GM12865 (cell line): ENCODE results near the gene PRSS53.

ENCODE experiments used
- DNase-seq: peaks from one replicate; pipeline ENCODE4 v3.0.0; 2010; ENCODE audit warnings: low read depth
- H3K4me3 ChIP-seq: 2 replicates; pipeline ENCODE4 v1.5.1; 2011; ENCODE audit warnings: mild to moderate bottlenecking, low read depth, low read length, control low read depth
- TF ChIP-seq, protein P1 (sequence below): IDR thresholded peaks from 2 replicates; pipeline ENCODE4 v1.5.1; 2011; ENCODE audit warnings: low read length, control low read depth, low read depth, inconsistent platforms; ENCODE audit not compliant: insufficient read depth; ENCODE audit errors: missing control alignments

Gene PRSS53

DNA sequence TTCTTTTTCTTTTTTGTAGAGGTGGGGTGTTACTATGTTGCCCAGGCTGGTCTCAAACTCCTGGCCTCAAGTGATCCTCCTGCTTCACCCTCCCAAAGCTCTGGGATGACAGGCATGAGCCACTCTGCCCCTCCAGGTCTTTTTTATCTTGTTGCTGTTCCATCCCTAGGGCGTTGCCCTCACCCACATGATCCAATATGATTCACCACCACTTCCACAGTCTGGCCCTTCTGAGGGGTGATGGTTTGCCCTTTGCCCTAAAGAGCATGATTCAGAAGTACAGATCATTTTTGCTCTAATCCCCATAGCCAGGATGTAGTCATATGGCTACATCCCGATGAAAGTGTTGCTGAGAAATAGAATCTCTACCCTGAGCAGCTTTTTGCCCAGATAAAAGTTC is 36.6 kb downstream of the PRSS53 start:
- TF ChIP-seq, protein P1, sequence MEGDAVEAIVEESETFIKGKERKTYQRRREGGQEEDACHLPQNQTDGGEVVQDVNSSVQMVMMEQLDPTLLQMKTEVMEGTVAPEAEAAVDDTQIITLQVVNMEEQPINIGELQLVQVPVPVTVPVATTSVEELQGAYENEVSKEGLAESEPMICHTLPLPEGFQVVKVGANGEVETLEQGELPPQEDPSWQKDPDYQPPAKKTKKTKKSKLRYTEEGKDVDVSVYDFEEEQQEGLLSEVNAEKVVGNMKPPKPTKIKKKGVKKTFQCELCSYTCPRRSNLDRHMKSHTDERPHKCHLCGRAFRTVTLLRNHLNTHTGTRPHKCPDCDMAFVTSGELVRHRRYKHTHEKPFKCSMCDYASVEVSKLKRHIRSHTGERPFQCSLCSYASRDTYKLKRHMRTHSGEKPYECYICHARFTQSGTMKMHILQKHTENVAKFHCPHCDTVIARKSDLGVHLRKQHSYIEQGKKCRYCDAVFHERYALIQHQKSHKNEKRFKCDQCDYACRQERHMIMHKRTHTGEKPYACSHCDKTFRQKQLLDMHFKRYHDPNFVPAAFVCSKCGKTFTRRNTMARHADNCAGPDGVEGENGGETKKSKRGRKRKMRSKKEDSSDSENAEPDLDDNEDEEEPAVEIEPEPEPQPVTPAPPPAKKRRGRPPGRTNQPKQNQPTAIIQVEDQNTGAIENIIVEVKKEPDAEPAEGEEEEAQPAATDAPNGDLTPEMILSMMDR = no peak
- DNase-seq = no peak
- no peak overlapping the region for H3K4me3 ChIP-seq

DNA sequence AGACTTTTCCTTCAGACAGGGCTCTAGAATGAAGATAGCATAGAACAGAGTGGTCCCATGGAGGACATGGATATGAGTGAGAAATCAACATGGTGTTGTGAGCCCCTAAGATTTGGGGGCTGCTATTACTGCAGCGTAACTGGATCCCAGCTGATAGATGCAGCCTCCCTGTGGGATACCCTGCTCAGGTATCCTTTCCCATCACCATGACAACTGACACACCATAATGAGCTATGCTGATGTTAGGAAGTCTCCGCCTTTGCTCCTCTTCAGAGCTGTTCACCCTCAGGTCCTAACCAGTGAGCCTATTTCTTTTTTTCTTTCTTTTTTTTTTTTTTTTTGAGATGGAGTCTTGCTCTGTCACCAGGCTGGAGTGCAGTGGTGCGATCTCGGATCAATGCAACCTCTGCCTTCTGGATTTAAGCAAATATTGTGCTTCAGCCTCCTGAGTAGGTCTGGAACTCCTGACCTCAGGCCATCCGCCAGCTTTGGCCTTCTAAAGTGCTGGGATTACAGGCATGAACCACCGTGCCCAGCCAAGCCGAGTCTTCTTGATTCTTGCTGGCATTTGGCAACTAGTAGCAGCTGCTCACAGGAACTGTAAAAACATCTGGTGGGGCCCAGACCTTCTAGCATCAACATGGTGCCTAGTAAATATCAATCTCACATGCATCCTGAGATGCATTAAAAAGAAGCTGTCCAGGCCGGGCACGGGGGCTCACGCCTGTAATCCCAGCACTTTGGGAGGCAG is 38.3 kb downstream of the PRSS53 start:
- TF ChIP-seq, protein P1 = no peak
- no peak overlapping the region for H3K4me3 ChIP-seq
- DNase-seq = no peak

DNA sequence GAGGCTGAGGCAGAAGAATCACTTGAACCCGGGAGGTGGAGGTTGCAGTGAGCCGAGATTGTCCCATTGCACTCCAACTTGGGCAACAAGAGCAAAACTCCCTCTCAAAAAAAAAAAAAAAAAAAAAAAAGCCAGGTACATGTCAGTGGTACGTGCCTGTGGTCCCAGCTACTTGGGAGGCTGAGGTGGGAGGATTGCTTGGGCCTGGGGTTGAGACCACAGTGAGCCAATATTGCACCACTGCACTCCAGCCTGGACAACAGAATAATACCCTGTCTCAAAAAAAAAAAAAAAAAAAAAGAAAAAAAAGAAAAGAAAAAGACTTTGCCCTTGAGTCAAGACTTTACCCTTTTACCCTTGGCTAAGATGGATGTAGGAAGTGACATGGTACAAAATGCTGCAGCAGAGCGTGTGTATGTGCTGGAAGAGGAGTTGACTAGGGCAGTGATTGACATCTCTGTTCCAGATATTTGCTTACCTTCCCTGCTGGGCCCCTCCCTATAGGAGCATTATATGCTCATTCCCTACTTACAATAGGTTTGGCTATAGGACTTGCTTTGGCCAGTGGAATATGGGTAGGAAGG is 44.8 kb downstream of the PRSS53 start:
- H3K4me3 ChIP-seq = no peak overlapping the region
- TF ChIP-seq, protein P1 = no peak
- no peak for DNase-seq

DNA sequence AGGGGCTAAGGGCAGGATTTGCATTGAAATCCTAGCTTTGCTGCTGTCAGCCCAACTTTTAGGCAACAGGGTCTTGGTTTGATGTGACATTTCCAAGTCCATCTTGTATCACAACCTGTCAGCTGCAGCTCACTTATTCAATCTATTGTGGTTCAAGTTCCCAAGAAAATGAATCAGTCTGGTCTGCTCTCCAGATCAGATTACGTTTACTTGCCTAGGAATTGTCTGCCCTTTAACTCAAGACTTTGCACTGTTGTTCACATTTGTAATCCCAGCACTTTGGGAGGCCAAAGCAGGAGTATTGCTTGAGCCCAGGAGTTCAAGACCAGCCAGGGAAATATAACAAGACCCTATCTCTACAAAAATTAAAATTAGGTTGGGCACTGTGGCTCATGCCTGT is 45.4 kb downstream of the PRSS53 start:
- H3K4me3 ChIP-seq = no peak overlapping the region
- TF ChIP-seq, protein P1 = no peak
- no peak for DNase-seq

DNA sequence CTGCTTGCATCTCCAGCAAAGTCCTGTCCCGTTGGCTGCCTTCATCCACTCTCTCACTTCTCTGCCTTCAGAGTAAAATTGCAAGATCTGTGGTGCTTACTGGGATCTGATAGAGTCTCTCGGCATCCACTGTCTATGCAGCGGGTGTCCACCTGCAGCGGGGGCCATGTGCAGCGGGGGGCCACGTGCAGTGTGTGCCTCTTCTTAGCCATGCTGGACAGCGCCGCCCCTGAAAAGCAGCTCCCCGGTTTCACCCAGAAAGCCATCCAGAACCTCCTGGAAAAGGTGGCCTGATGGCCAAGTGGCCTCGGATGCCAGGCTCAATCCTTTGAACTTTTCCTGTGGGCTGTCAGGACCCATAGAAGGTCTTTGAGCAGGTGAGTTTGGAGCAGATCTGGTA is 45.9 kb downstream of the PRSS53 start:
- TF ChIP-seq, protein P1 = no peak
- DNase-seq = no peak
- H3K4me3 ChIP-seq = no peak overlapping the region

DNA sequence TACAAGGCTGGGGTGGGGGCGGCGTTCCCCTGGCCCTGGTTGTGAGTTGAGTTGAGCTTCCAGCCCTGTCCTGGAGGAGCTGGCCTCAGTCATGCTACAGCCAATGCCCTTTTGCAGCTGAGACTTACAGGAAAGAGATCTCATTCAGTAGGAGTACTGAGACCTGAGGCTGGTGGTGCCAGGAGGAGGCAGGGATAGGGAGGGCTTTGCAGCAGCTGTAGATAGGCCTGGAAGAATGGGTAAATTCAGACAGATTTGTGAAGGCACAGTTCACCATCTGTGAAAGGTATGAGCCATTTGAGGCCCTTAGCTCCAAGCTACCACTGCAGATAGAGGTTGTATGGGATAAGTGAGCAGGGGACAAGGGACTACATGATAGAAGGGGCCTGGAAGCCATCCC is 49.8 kb downstream of the PRSS53 start:
- H3K4me3 ChIP-seq = no peak overlapping the region
- no peak for DNase-seq
- TF ChIP-seq, protein P1 = no peak
